CD4-positive, alpha-beta T cell treated with Interleukin-10 for 1 hour (primary cell): ENCODE results near the gene SHOX.

ENCODE experiments used
- DNase-seq: peaks from one replicate; pipeline ENCODE4 v3.0.0-alpha.2; 2020

Gene SHOX

GRCh38 chrX:675279-675954, 44.8 kb downstream of the SHOX start:
- no peak for DNase-seq

GRCh38 chrX:675955-676295, 45.3 kb downstream of the SHOX start:
- DNase-seq: no peak

GRCh38 chrX:677376-677775, 46.8 kb downstream of the SHOX start:
- no peak for DNase-seq

- no peak for DNase-seq
These were observed 48.8 kb downstream of the SHOX start for GRCh38 chrX:679291-679979.

GRCh38 chrX:680062-680461, 49.5 kb downstream of the SHOX start:
- no peak for DNase-seq

GRCh38 chrX:681989-682388, 51.4 kb downstream of the SHOX start:
- DNase-seq: no peak

- DNase-seq: no peak
These were observed 52.3 kb downstream of the SHOX start for GRCh38 chrX:682892-683291.

- DNase-seq: no peak
These were observed 53.0 kb downstream of the SHOX start for GRCh38 chrX:683576-683975.

- no peak for DNase-seq
These were observed 54.8 kb downstream of the SHOX start for GRCh38 chrX:685120-686032.

- no peak for DNase-seq
These were observed 59.4 kb downstream of the SHOX start for GRCh38 chrX:689983-690382.

- no peak for DNase-seq
These were observed 64.2 kb downstream of the SHOX start for GRCh38 chrX:694800-695199.

GRCh38 chrX:698206-698605, 67.6 kb downstream of the SHOX start:
- no peak for DNase-seq

GRCh38 chrX:700936-701335, 70.3 kb downstream of the SHOX start:
- DNase-seq: no peak

- DNase-seq: no peak
These were observed 71.1 kb downstream of the SHOX start for GRCh38 chrX:701673-702072.

- no peak for DNase-seq
These were observed 72.9 kb downstream of the SHOX start for GRCh38 chrX:703466-703865.

GRCh38 chrX:703866-704265, 73.3 kb downstream of the SHOX start:
- no peak for DNase-seq
